ENCODE data around the gene MMP26. TPM values are rescaled to one million over a fixed set of nuclear protein-coding genes. Genes with fewer than 3 reads are reported as not detected.

Gene MMP26
- total and polyA plus RNA-seq, 10 donors: not detected

GRCh38 chr11:4751201-4751600 lies 46.6 kb downstream of the MMP26 start:
- WGBS, 5 donors: 82 to 91% (median 85%) methylated on average over 1 of the region's 1 CpG
- Histone ChIP-seq H3K27ac (no peak overlapping the region), H3K4me3 (no peak overlapping the region), H3K36me3 (no peaks in the 10 kb centered on the region), H3K9me3 (no peaks in the 10 kb centered on the region), H3K4me1 (no peaks in the 10 kb centered on the region), H3K27me3 (replicated peaks in 1 of 7) (peaks cover 0 to 5% (median 0%) of the 10 kb centered on the region in 7 donors)
- intact Hi-C loops (cut with DNase I; ENCODE audit: low total_unique reads): no loop called here
- TF ChIP-seq POLR2AphosphoS5 (IDR thresholded peaks at IDR 0.05) (no peak), POLR2A (IDR thresholded peaks at IDR 0.05) (no peak), CTCF (IDR thresholded peaks at IDR 0.05 in 8 of 11, conservative IDR thresholded peaks at IDR 0.05 in 3 of 11) (no peak)
- DNase-seq: no peak

Other genes starting within 250 kb of the MMP26 start
- under 1 TPM; 0.09 to 0.85 (median 0.30) TPM for gene OR52K1, start 222.1 kb upstream of the MMP26 start, total RNA-seq
- gene OR52K1, start 222.1 kb upstream of the MMP26 start, polyA plus RNA-seq: not detected
- not detected for gene OR52M1, start 159.6 kb upstream of the MMP26 start, total RNA-seq
- gene OR52M1, start 159.6 kb upstream of the MMP26 start, polyA plus RNA-seq: not detected
- not detected for gene OR52I2, start 123.0 kb upstream of the MMP26 start, total RNA-seq
- not detected for gene OR52I2, start 123.0 kb upstream of the MMP26 start, polyA plus RNA-seq
- gene OR52I1, start 110.7 kb upstream of the MMP26 start, total RNA-seq: not detected
- gene OR52I1, start 110.7 kb upstream of the MMP26 start, polyA plus RNA-seq: not detected
- 10 to 100 TPM; 12.2 to 22.9 (median 19.5) TPM for gene TRIM68, start 96.6 kb upstream of the MMP26 start, total RNA-seq
- gene TRIM68, start 96.6 kb upstream of the MMP26 start, polyA plus RNA-seq: 1 to 10 TPM; 3.4 to 7.2 (median 4.0) TPM
- not detected for gene OR51D1, start 67.3 kb upstream of the MMP26 start, total RNA-seq
- not detected for gene OR51D1, start 67.3 kb upstream of the MMP26 start, polyA plus RNA-seq
- gene OR51E1, start 60.8 kb upstream of the MMP26 start, total RNA-seq: not detected
- gene OR51E1, start 60.8 kb upstream of the MMP26 start, polyA plus RNA-seq: under 1 TPM; 0.04 to 0.18 (median 0.06) TPM
- not detected for gene OR51E2, start 6.9 kb upstream of the MMP26 start, total RNA-seq
- under 1 TPM in 2 of 3 donors, not detected in 1; 0.05 to 0.09 TPM for gene OR51E2, start 6.9 kb upstream of the MMP26 start, polyA plus RNA-seq
- gene OR51F1, start 65.2 kb downstream of the MMP26 start, total RNA-seq: not detected
- not detected for gene OR51F1, start 65.2 kb downstream of the MMP26 start, polyA plus RNA-seq
- gene OR52R1, start 99.6 kb downstream of the MMP26 start, total RNA-seq: not detected
- not detected for gene OR52R1, start 99.6 kb downstream of the MMP26 start, polyA plus RNA-seq
- not detected for gene OR51F2, start 116.5 kb downstream of the MMP26 start, total RNA-seq
- gene OR51F2, start 116.5 kb downstream of the MMP26 start, polyA plus RNA-seq: not detected
- gene OR51S1, start 144.4 kb downstream of the MMP26 start, total RNA-seq: not detected
- not detected for gene OR51S1, start 144.4 kb downstream of the MMP26 start, polyA plus RNA-seq
- gene OR51T1, start 177.1 kb downstream of the MMP26 start, total RNA-seq: not detected
- not detected for gene OR51T1, start 177.1 kb downstream of the MMP26 start, polyA plus RNA-seq
- not detected for gene OR51A7, start 199.0 kb downstream of the MMP26 start, total RNA-seq
- gene OR51A7, start 199.0 kb downstream of the MMP26 start, polyA plus RNA-seq: not detected
- gene OR51G2, start 214.6 kb downstream of the MMP26 start, total RNA-seq: not detected
- not detected for gene OR51G2, start 214.6 kb downstream of the MMP26 start, polyA plus RNA-seq
- not detected for gene OR51G1, start 219.6 kb downstream of the MMP26 start, total RNA-seq
- not detected for gene OR51G1, start 219.6 kb downstream of the MMP26 start, polyA plus RNA-seq
- gene OR51A4, start 242.8 kb downstream of the MMP26 start, total RNA-seq: not detected
- gene OR51A4, start 242.8 kb downstream of the MMP26 start, polyA plus RNA-seq: not detected